IMR-90 (cell line): ENCODE measurements around the gene CABS1. TPM values are rescaled to one million over a fixed set of nuclear protein-coding genes. Genes with fewer than 3 reads are reported as not detected.

Source experiments
- ATAC-seq: fragments of 200-7000 bp; cut with Tn5 transposase; 2 replicates; pipeline ENCODE4 v1.9.1; 2020; ENCODE audit warnings: low read depth, mild to moderate bottlenecking, moderate library complexity
- BruUV-seq: library from RNA; stranded (reverse); fragments of 400-500 nt; replicated peaks from 2 replicates; lab custom pipeline; 2021; lab: Mats Ljungman, UMichigan
- CTCF ChIA-PET: fragments of 300-600 bp; formaldehyde crosslinking; extraction: SDS; loops from one replicate; lab custom pipeline; 2021; ENCODE audit warnings: antibody characterized with exemption; lab: Yijun Ruan, JAX
- POLR2A ChIA-PET: fragments of 300-600 bp; sonication (Branson Sonifier 250); formaldehyde crosslinking; loops from one replicate; lab custom pipeline; 2022; ENCODE audit warnings: antibody characterized with exemption; ENCODE audit not compliant: unreplicated experiment; lab: Charles Lee
- DNase-seq: peaks from one replicate; pipeline ENCODE4 v3.0.0; 2013
- H2AFZ ChIP-seq: replicated peaks from 2 replicates; pipeline ENCODE3; 2013; ENCODE audit warnings: low read length, mild to moderate bottlenecking; ENCODE audit not compliant: poor library complexity
- H2AK5ac ChIP-seq: 2 replicates; pipeline ENCODE4 v1.6.1; 2013; ENCODE audit warnings: low read depth, low read length, inconsistent platforms
- H2AK9ac ChIP-seq: replicated peaks from 2 replicates; pipeline ENCODE3; 2013; ENCODE audit warnings: mild to moderate bottlenecking, low read depth, low read length, moderate library complexity; ENCODE audit not compliant: poor library complexity
- H2BK120ac ChIP-seq: 2 replicates; pipeline ENCODE4 v1.6.1; 2013; ENCODE audit warnings: low read depth, low read length, inconsistent platforms
- H2BK15ac ChIP-seq: 3 replicates; pipeline ENCODE4 v1.6.1; 2013; ENCODE audit warnings: low read depth, low read length, inconsistent platforms
- H2BK20ac ChIP-seq: 2 replicates; pipeline ENCODE4 v1.6.1; 2013; ENCODE audit warnings: low read depth, mild to moderate bottlenecking, inconsistent platforms, low read length, moderate library complexity
- H2BK5ac ChIP-seq: 2 replicates; pipeline ENCODE4 v1.6.1; 2013; ENCODE audit warnings: mild to moderate bottlenecking, low read depth, low read length, inconsistent platforms; ENCODE audit not compliant: poor library complexity, severe bottlenecking
- H3K14ac ChIP-seq: replicated peaks from 2 replicates; pipeline ENCODE4 v1.6.1; 2013; ENCODE audit warnings: low read depth, low read length, inconsistent platforms
- H3K18ac ChIP-seq: 2 replicates; pipeline ENCODE4 v1.6.1; 2013; ENCODE audit warnings: low read depth, low read length, control low read depth
- H3K23ac ChIP-seq: 2 replicates; pipeline ENCODE4 v1.6.1; 2013; ENCODE audit warnings: low read depth, low read length, inconsistent platforms
- H3K27ac ChIP-seq: 2 replicates; pipeline ENCODE4 v1.5.1; 2013; ENCODE audit warnings: mild to moderate bottlenecking, control low read depth, low read length; ENCODE audit not compliant: insufficient read depth
- H3K27me3 ChIP-seq: 2 replicates; pipeline ENCODE4 v1.6.1; 2013; ENCODE audit warnings: low read length; ENCODE audit not compliant: control insufficient read depth, insufficient read depth
- H3K36me3 ChIP-seq: 2 replicates; pipeline ENCODE4 v1.6.1; 2013; ENCODE audit warnings: low read length, mixed read lengths; ENCODE audit not compliant: control insufficient read depth, insufficient read depth
- H3K4ac ChIP-seq: 2 replicates; pipeline ENCODE4 v1.6.1; 2013; ENCODE audit warnings: low read depth, low read length, inconsistent platforms
- H3K4me1 ChIP-seq: 2 replicates; pipeline ENCODE4 v1.6.1; 2013; ENCODE audit warnings: low read length, mixed read lengths; ENCODE audit not compliant: control insufficient read depth, insufficient read depth
- H3K4me2 ChIP-seq: 2 replicates; pipeline ENCODE4 v1.6.1; 2013; ENCODE audit warnings: low read depth, mild to moderate bottlenecking, control low read depth, low read length, moderate library complexity
- H3K4me3 ChIP-seq: 2 replicates; pipeline ENCODE4 v1.5.1; 2013; ENCODE audit warnings: low read depth, mild to moderate bottlenecking, control low read depth, low read length, moderate library complexity; ENCODE audit not compliant: insufficient read depth
- H3K56ac ChIP-seq: 2 replicates; pipeline ENCODE4 v1.6.1; 2013; ENCODE audit warnings: low read length, inconsistent platforms; ENCODE audit not compliant: insufficient read depth; ENCODE audit errors: extremely low read depth
- H3K79me1 ChIP-seq, 2 experiments: 2 replicates each; pipeline ENCODE4 v1.6.1; 2013; ENCODE audit warnings: low read length in 2 of 2, inconsistent platforms in 1 of 2, low read depth in 1 of 2
- H3K9ac ChIP-seq: 2 replicates; pipeline ENCODE4 v1.6.1; 2013; ENCODE audit warnings: low read depth, low read length, control low read depth
- H3K9me1 ChIP-seq: 2 replicates; pipeline ENCODE4 v1.6.1; 2013; ENCODE audit warnings: low read length, inconsistent platforms; ENCODE audit not compliant: insufficient read depth
- H3K9me3 ChIP-seq: 2 replicates; pipeline ENCODE4 v1.6.1; 2013; ENCODE audit warnings: low read length; ENCODE audit not compliant: control insufficient read depth, insufficient read depth
- H4K20me1 ChIP-seq: 2 replicates; pipeline ENCODE4 v1.6.1; 2013; ENCODE audit warnings: low read length, inconsistent platforms; ENCODE audit not compliant: insufficient read depth
- H4K5ac ChIP-seq: 2 replicates; pipeline ENCODE4 v1.6.1; 2013; ENCODE audit warnings: mild to moderate bottlenecking, low read depth, low read length, control low read depth
- H4K8ac ChIP-seq, 2 experiments: 2 replicates each; pipeline ENCODE4 v1.6.1; 2013; ENCODE audit warnings: low read depth in 2 of 2, low read length in 2 of 2, control low read depth in 1 of 2, inconsistent platforms in 1 of 2
- H4K91ac ChIP-seq: 2 replicates; pipeline ENCODE4 v1.6.1; 2013; ENCODE audit warnings: low read depth, low read length, inconsistent platforms; ENCODE audit not compliant: insufficient read depth
- CEBPB ChIP-seq: IDR thresholded peaks from 2 replicates; pipeline ENCODE4 v1.6.1; 2012; ENCODE audit warnings: low read depth, low read length, improper control_type of control experiment
- CTCF ChIP-seq: conservative IDR thresholded peaks from 2 replicates; pipeline ENCODE4 v1.5.1; 2012; ENCODE audit warnings: mild to moderate bottlenecking, low read depth, low read length, improper control_type of control experiment
- ELK1 ChIP-seq: fragments of 150-350 bp; IDR thresholded peaks from 2 replicates; pipeline ENCODE4 v1.6.1; 2016; ENCODE audit warnings: low read depth, mild to moderate bottlenecking, low read length, moderate library complexity, borderline replicate concordance
- RCOR1 ChIP-seq: IDR thresholded peaks from 2 replicates; pipeline ENCODE4 v1.6.1; 2012; ENCODE audit warnings: mild to moderate bottlenecking, low read length, improper control_type of control experiment; ENCODE audit not compliant: insufficient replicate concordance
- SMC3 ChIP-seq: fragments of 150-350 bp; IDR thresholded peaks from 2 replicates; pipeline ENCODE4 v1.6.1; 2016; ENCODE audit warnings: low read depth, mild to moderate bottlenecking, antibody characterized with exemption, low read length, moderate library complexity
- USF2 ChIP-seq: fragments of 150-350 bp; IDR thresholded peaks from 2 replicates; pipeline ENCODE4 v1.6.1; 2017; ENCODE audit warnings: mild to moderate bottlenecking, antibody characterized with exemption, low read length, low read depth
- WGBS, 2 experiments: methylation state at CpG; one replicate each; pipeline versions ENCODE4 v1.1.5 to v1.1.7; 2013; ENCODE audit warnings: missing lambda C conversion rate in 2 of 2; ENCODE audit not compliant: insufficient read length in 1 of 2; ENCODE audit errors: extremely low coverage in 2 of 2; 5-methylcytosine and 5-hydroxymethylcytosine counted together
- dilution Hi-C: fragments of 300-500 bp; cut with HindIII; formaldehyde crosslinking; loops from one replicate; pipeline ENCODE4 v1.14.3; 2018; ENCODE audit warnings: low sequenced_read_pairs; ENCODE audit not compliant: unreplicated experiment
- in situ Hi-C: fragments of 300-500 bp; cut with MboI; formaldehyde crosslinking; loops from 3 replicates; pipeline ENCODE4 v1.14.3; 2019; ENCODE audit warnings: low sequenced_read_pairs, inconsistent platforms, mixed read lengths
- intact Hi-C: fragments of 100-400 bp; cut with micrococcal nuclease; formaldehyde crosslinking; loops from 2 replicates; pipeline ENCODE4 v1.10.0; 2022
- polyA plus RNA-seq, 3 experiments: library from polyadenylated mRNA; depleted of rRNA; stranded (reverse); fragments of >200 nt; gene quantifications; 2 replicates each; pipeline ENCODE4 v1.2.3, GENCODE V29; 2012; ENCODE audit warnings: low replicate concordance in 1 of 3
- total RNA-seq: library from RNA; depleted of rRNA; stranded (reverse); fragments of >200 nt; gene quantifications from 2 replicates; pipeline ENCODE4 v1.2.3, GENCODE V29; 2012

The CABS1 gene
- total and polyA plus RNA-seq, 2 of the 4 experiments (the other 2 are of a cell fraction), result not detected

- ChIA-PET CTCF (interaction anchor here (0.7 kb wide), 1 partner anchor 476 kb away, joined by 3 read pairs; no protein-coding TSS in a partner anchor), POLR2A (no interaction called here)
- Histone ChIP-seq H4K91ac (no peak overlapping the region), H3K18ac (no peak overlapping the region), H3K4me3 (no peak overlapping the region), H4K5ac (no peak overlapping the region), H3K9me1 (no peaks in the 10 kb centered on the region), H2BK5ac (no peak overlapping the region), H3K4me2 (no peak overlapping the region), H4K20me1 (no peaks in the 10 kb centered on the region), H3K9ac (no peak overlapping the region), H3K36me3 (no peaks in the 10 kb centered on the region), H2AFZ (no peak overlapping the region), H2BK20ac (no peak overlapping the region), H2BK120ac (no peak overlapping the region), H2AK9ac (no peak overlapping the region), H3K56ac (no peak overlapping the region), H2BK15ac (no peak overlapping the region), H2AK5ac (no peak overlapping the region), H3K9me3 (no peaks in the 10 kb centered on the region), H3K27me3 (no peaks in the 10 kb centered on the region), H3K79me1 (no peaks in the 10 kb centered on the region), H3K27ac (no peak overlapping the region), H3K4ac (no peak overlapping the region), H3K4me1 (no peaks in the 10 kb centered on the region), H4K8ac (no peak overlapping the region), H3K14ac (no peak overlapping the region), H3K23ac (no peak overlapping the region)
- ATAC-seq (no peak), DNase-seq (no peak)
- no TSS peak for BruUV-seq
- no peak for TF ChIP-seq ELK1
- TF ChIP-seq CTCF, result no peak
- no peak for TF ChIP-seq RCOR1
- TF ChIP-seq SMC3, result no peak
- no peak for TF ChIP-seq USF2
- TF ChIP-seq CEBPB, result no peak
- in situ Hi-C loops, result no loop called here
- intact Hi-C loops, result no loop called here
- no CpG with 5 or more reads among the region's 1 CpG for WGBS, 2 experiments
- dilution Hi-C loops, result no loop called here
These were observed 36.7 kb upstream of the CABS1 start for GRCh38 chr4:70298051-70298450.
